ENCODE measurements around the gene ZNF563. TPM values are rescaled to one million over a fixed set of nuclear protein-coding genes. Genes with fewer than 3 reads are reported as not detected.

ZNF563 gene
- total RNA-seq, 1 donor from 2014 or later = 1.7 TPM

DNA sequence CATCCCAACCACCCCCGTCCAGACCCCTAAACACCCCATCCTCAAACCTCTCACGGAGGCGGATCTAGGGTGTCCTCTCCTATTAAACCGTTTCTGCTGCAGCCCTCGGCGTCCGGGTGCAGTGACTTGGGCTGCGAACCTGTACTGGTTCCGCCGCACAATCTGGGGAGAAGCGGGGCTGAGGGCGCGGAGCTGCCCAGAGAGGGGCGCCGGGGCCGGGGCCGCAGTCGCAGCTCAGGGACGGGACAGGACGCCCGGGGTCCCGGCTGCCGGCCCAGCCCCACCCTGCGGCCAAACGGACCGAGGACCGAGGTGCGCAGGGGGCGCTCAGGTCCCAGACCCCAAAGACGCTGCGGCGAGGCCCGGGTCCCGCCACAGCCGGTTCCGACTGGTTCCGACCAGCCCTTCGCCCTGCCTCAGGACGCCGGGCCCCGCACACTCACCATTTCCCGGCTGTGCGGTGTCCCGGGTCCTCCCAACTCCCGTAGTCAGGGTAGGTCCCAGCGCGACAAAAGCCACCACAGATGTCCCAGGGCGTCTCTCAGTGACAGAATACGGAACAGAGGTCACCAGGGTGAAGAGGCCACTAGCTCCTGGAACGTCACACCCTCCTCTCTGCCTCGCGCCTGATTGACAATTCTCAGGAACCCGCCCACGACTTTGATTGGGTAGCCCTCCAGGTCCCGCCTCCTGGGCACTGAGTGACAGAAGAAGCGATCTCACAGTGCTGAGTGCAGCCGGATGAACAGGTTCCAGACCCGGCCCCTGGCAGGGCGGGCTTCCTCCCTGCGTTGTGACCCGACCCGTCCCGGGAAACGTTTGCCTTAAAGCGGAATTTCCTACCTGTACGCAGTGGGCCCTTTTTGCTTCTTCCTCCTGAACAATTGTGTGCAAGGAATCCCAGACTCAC, 38.9 kb downstream of the ZNF563 start, which contains the start of gene ZNF44:
TSS of gene ZNF44 (minus strand) at position 635 of the 910 bp plus-strand sequence. CDS start at position 446, 189 bp downstream.
- ATAC-seq = peak; percentile 99

DNA sequence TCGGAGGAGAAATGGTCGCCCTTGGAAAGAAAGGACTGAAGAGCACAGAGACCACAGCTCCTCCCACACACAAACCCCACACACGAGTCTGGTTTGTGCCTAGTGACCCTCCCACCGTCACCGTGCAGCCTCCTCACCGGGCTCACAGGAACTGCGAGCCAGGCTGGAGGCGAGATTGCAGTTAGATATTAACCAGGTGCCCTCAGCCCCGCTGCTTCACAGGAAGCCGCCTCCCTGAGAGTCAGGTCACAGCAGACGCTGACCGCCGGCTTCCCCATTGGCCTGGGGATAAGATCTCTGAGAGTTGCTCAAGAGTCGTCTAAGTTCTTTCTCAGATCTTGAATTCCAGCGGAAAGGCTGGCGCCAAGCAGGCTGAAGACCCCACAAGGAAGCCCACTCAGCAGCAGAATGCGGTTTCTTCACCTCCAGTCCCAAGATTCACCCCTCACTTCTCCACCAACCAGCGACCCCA, 39.6 kb downstream of the ZNF563 start:
- ATAC-seq = peak; percentile 37

- ATAC-seq = no peak
These were observed 43.7 kb downstream of the ZNF563 start for GRCh38 chr19:12289790-12290065.

DNA sequence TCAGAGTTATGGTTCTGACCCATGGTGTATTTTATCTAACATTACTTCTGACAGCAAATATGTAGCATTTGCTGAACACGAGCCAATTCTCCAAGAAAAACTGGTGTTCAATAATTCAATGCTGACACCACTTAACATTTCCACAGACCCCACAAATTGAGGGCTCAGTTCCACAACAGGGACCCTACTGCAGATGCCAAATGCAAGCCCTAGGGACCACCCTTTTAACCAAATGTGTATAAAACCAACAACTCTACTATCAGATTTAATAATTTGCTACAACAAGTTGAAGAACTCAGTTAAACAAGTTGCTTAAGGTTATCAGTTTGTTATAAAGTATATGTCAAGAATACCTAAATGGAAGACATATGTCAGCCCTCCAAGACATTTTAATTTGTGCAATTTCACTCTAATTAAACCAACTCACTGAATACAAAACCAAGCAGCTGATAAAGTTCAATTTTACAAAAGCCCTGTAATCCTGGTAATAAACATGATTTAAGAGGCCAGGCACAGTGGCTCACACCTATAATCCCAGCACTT, 45.4 kb downstream of the ZNF563 start:
- no peak for ATAC-seq

DNA sequence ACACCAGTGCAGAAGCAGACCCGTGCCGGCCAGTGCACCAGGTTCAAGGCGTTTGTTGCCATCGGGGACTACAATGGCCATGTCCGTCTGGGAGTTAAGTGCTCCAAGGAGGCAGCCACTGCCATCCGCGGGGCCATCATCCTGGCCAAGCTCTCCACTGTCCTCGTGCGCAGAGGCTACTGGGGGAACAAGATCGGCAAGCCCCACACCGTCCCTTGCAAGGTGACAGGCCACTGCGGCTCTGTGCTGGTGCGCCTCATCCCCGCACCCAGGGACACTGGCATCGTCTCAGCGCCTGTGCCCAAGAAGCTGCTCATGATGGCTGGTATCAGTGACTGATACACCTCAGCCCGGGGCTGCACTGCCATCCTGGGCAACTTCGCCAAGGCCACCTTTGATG, 48.8 kb downstream of the ZNF563 start:
- ATAC-seq = no peak

DNA sequence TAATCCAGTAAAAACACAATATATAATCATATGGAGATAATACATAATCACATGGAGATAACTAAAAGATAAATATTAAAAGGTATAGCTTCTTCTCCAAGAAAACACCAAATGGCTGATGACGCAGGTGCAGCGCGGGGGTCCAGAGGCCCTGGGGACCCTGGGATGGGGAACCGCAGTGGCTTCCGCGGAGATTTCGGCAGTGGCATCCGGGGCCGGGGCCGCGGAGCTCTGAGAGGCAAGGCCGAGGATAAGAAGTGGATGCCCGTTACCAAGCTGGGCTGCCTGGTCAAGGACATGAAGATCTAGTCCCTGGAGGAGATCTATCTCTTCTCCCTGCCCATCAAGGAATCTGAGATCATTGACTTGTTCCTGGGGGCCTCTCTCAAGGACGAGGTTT, 49.2 kb downstream of the ZNF563 start:
- ATAC-seq = no peak

DNA sequence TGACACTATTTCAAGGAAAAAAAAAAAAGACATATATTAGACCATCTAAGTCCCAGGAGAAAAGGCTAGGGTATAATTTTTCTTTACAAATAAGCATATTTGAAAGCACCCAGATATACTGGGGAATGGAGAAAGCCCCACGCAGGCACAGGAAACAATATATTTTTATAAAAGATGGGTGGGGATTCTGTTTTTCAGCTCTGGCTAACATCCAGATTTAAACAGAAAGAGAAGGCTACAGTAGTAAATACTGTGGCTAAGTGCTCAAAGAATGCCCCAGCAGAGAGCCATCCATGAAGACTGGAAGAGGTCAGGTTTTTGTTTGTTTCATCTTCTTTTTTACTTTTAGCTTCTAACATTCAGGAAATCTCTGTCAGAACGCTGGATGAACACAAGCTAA, 54.7 kb downstream of the ZNF563 start:
- no peak for ATAC-seq

GRCh38 chr19:12272980-12273901, 60.2 kb downstream of the ZNF563 start:
- no peak for ATAC-seq

- no peak for ATAC-seq
These were observed 61.0 kb downstream of the ZNF563 start for GRCh38 chr19:12272386-12272785.

DNA sequence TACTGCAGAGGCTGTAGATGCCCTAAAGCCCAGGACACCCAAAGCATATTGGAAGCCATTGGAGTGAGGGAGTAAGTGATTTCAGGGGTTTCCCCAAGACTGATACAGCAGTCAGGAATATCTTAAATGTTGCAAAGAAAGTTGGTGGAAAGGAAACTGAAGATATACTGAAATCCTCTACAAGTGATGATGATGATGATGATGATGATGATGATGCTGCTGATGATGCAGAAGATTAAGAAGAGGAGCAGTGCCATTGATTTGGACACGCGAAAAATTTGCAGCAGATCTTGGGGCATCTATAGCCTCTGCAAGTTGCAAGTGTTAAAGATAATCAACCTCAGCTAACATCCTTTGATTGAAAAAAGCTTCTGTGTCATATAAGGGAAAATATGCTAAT, 62.6 kb downstream of the ZNF563 start:
- no peak for ATAC-seq

Other genes with a start within 250 kb of the ZNF563 start
- gene ZNF20, start 193.3 kb downstream of the ZNF563 start, total RNA-seq = 1.7 TPM
- gene ZNF625, start 176.9 kb downstream of the ZNF563 start, total RNA-seq = 1.8 TPM
- gene ZNF136, start 170.5 kb downstream of the ZNF563 start, total RNA-seq = 2.0 TPM
- gene ZNF44, start 38.8 kb downstream of the ZNF563 start, total RNA-seq = 9.1 TPM
- 2.8 TPM for gene ZNF442, start 32.0 kb upstream of the ZNF563 start, total RNA-seq
- gene ZNF799, start 67.6 kb upstream of the ZNF563 start, total RNA-seq = 2.3 TPM
- 3.4 TPM for gene ZNF443, start 107.4 kb upstream of the ZNF563 start, total RNA-seq
- 0.52 TPM for gene ZNF709, start 151.2 kb upstream of the ZNF563 start, total RNA-seq
- 4.1 TPM for gene ZNF564, start 217.8 kb upstream of the ZNF563 start, total RNA-seq